ENCODE data around the gene PRKCD. TPM values are rescaled to one million over a fixed set of nuclear protein-coding genes. Genes with fewer than 3 reads are reported as not detected.

The PRKCD gene
- total RNA-seq, 1 donor from 2014 or later, result 78.4 TPM

GRCh38 chr3:53147151-53147902 lies 13.7 kb upstream of the PRKCD start:
- Histone ChIP-seq H3K27ac (peak overlapping the region; percentile 8), H3K4me3 (no peak overlapping the region), H3K4me1 (peaks cover 24% of the 10 kb centered on the region), H3K27me3 (no peaks in the 10 kb centered on the region), H3K9me3 (no peaks in the 10 kb centered on the region), H3K36me3 (no peaks in the 10 kb centered on the region)
- peak; percentile 55 for DNase-seq
- intact Hi-C loops (cut with DNase I), result no loop called here
- TF ChIP-seq CTCF (IDR thresholded peaks at IDR 0.05), result no peak
- peak; percentile 38 for ATAC-seq

GRCh38 chr3:53147903-53148400 lies 13.1 kb upstream of the PRKCD start:
- Histone ChIP-seq H3K27ac (no peak overlapping the region), H3K4me1 (peaks cover 24% of the 10 kb centered on the region), H3K9me3 (no peaks in the 10 kb centered on the region), H3K27me3 (no peaks in the 10 kb centered on the region), H3K4me3 (no peak overlapping the region), H3K36me3 (no peaks in the 10 kb centered on the region)
- TF ChIP-seq CTCF (IDR thresholded peaks at IDR 0.05), result no peak
- peak; percentile 42 for DNase-seq
- intact Hi-C loops (cut with DNase I), result no loop called here
- no peak for ATAC-seq

GRCh38 chr3:53149006-53149690 lies 11.9 kb upstream of the PRKCD start:
- no peak for TF ChIP-seq CTCF (IDR thresholded peaks at IDR 0.05)
- Histone ChIP-seq H3K9me3 (no peaks in the 10 kb centered on the region), H3K4me1 (peaks cover 33% of the 10 kb centered on the region), H3K27me3 (no peaks in the 10 kb centered on the region), H3K4me3 (no peak overlapping the region), H3K27ac (no peak overlapping the region), H3K36me3 (no peaks in the 10 kb centered on the region)
- DNase-seq (peak; percentile 48), ATAC-seq (no peak)
- intact Hi-C loops (cut with DNase I), result no loop called here

GRCh38 chr3:53149699-53150098 lies 11.3 kb upstream of the PRKCD start:
- DNase-seq, result no peak

More at GRCh38 chr3:53149699-53150098, 11.3 kb upstream of the PRKCD start:
- Histone ChIP-seq H3K4me1 (peaks cover 39% of the 10 kb centered on the region), H3K27ac (no peak overlapping the region), H3K9me3 (no peaks in the 10 kb centered on the region), H3K4me3 (no peak overlapping the region), H3K27me3 (no peaks in the 10 kb centered on the region), H3K36me3 (no peaks in the 10 kb centered on the region)
- no peak for ATAC-seq
- TF ChIP-seq CTCF (IDR thresholded peaks at IDR 0.05), result no peak
- intact Hi-C loops (cut with DNase I), result no loop called here
